Measurements from ENCODE around the gene MMP24.
"Not testable (repeated sequence)": the region's sequence is repeated elsewhere in the genome, so short reads cannot be mapped to it uniquely, and the experiment has no call there.

DNA sequence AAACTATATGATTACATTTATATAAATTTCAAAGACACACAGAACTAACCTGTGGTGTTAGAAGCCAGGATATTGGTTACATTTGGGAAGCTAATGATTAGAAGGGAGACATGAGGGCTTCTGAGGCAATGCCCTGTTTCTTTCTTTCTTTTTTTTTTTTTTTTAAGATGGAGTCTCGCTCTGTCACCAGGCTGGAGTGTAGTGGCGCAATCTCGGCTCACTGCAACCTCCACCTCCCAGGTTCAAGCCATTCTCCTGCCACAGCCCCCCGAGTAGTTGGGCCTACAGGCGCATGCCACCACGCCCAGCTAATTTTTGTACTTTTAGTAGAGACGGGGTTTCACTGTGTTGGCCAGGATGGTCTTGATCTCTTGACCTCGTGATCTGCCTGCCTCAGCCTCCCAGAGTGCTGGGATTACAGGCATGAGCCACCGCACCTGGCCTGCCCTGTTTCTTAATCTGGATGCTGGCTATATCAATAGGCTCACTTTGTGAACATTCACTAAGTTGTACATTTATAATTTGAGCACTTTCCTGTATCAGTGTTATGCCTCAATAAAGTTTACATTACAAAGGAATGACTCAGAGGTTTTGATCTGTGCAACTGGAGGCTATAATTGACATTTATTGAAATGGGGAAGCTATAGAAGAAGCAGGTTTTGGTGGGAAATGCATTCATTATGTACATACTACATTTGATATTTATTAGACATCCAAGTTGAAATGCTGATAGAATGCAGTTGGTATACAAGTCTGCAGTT lies 33.3 kb upstream of the MMP24 start:
- TF ChIP-seq CTCF, POLR2A (IDR thresholded peaks at IDR 0.05): not testable (repeated sequence)

Data from uterus (tissue), 2 donors.